NCI-H82 treated with DMSO at 0.1 percent for 48 hours (cell line): Measurements from ENCODE around the gene MYBBP1A.
"Not testable (repeated sequence)": the region's sequence is repeated elsewhere in the genome, so short reads cannot be mapped to it uniquely, and the experiment has no call there.

Source experiments
- DNase-seq: peaks from one replicate; lab custom pipeline; 2025; ENCODE audit not compliant: unreplicated experiment; lab: John Stamatoyannopoulos, UW

Gene MYBBP1A

GRCh38 chr17:4588898-4589625 lies 33.9 kb upstream of the MYBBP1A start:
- DNase-seq, result no peak

GRCh38 chr17:4588391-4588790 lies 33.2 kb upstream of the MYBBP1A start:
- DNase-seq, result no peak

GRCh38 chr17:4587803-4588202 lies 32.6 kb upstream of the MYBBP1A start:
- DNase-seq, result no peak

- no peak for DNase-seq
Measured at GRCh38 chr17:4587195-4587594, 32.0 kb upstream of the MYBBP1A start.

GRCh38 chr17:4586043-4586442 lies 30.9 kb upstream of the MYBBP1A start:
- DNase-seq, result no peak

GRCh38 chr17:4585638-4585994 lies 30.4 kb upstream of the MYBBP1A start:
- DNase-seq, result no peak

- no peak for DNase-seq
Measured at GRCh38 chr17:4584917-4585637, 29.9 kb upstream of the MYBBP1A start.

- DNase-seq, result no peak
Measured at GRCh38 chr17:4584101-4584916, 29.1 kb upstream of the MYBBP1A start, which contains the start of gene SMTNL2. TSS of gene SMTNL2 (plus strand) at chr17:4584529. CDS start at chr17:4584606, 77 bp downstream.

- DNase-seq, result peak; percentile 33
Measured at GRCh38 chr17:4583782-4584100, 28.6 kb upstream of the MYBBP1A start.

GRCh38 chr17:4583206-4583605 lies 28.0 kb upstream of the MYBBP1A start:
- no peak for DNase-seq

GRCh38 chr17:4582691-4583090 lies 27.5 kb upstream of the MYBBP1A start:
- no peak for DNase-seq

- DNase-seq, result no peak
Measured at GRCh38 chr17:4582101-4582501, 26.9 kb upstream of the MYBBP1A start.

- DNase-seq, result no peak
Measured at GRCh38 chr17:4580291-4580690, 25.1 kb upstream of the MYBBP1A start.

GRCh38 chr17:4579678-4580077 lies 24.5 kb upstream of the MYBBP1A start:
- no peak for DNase-seq

GRCh38 chr17:4578349-4578748 lies 23.2 kb upstream of the MYBBP1A start:
- DNase-seq, result not testable (repeated sequence)

GRCh38 chr17:4577386-4577993 lies 22.3 kb upstream of the MYBBP1A start:
- DNase-seq, result no peak

- no peak for DNase-seq
Measured at GRCh38 chr17:4576729-4577322, 21.6 kb upstream of the MYBBP1A start.

- DNase-seq, result no peak
Measured at GRCh38 chr17:4576161-4576558, 21.0 kb upstream of the MYBBP1A start.

- no peak for DNase-seq
Measured at GRCh38 chr17:4574448-4575045, 19.4 kb upstream of the MYBBP1A start.

GRCh38 chr17:4573669-4574068 lies 18.5 kb upstream of the MYBBP1A start:
- DNase-seq, result no peak

- no peak for DNase-seq
Measured at GRCh38 chr17:4573115-4573514, 17.9 kb upstream of the MYBBP1A start.
